Sigmoid colon (tissue), 7 donors: Measurements from ENCODE around the gene OTOP2. TPM values are rescaled to one million over a fixed set of nuclear protein-coding genes. Genes with fewer than 3 reads are reported as not detected.
"Not testable (repeated sequence)": the region's sequence is repeated elsewhere in the genome, so short reads cannot be mapped to it uniquely, and the experiment has no call there.

Source experiments
- DNase-seq: peaks from one replicate; pipeline ENCODE4 v3.0.0-alpha.2; 2019
- H3K27ac ChIP-seq, 4 donors: fragments of 200-600 bp; sonication (generic); one replicate each; pipeline ENCODE4 v1.5.1; 2016 to 2019; ENCODE audit warnings: mild to moderate bottlenecking in 1 of 4
- H3K27me3 ChIP-seq, 3 donors: fragments of 200-600 bp; sonication (generic); one replicate each; pipeline ENCODE4 v1.5.1; 2019; ENCODE audit warnings: mild to moderate bottlenecking in 1 of 3
- H3K36me3 ChIP-seq, 4 donors: fragments of 200-600 bp; sonication (generic); one replicate each; pipeline ENCODE4 v1.5.1; 2016 to 2019
- H3K4me1 ChIP-seq, 4 donors: fragments of 200-600 bp; sonication (generic); one replicate each; pipeline ENCODE4 v1.5.1; 2017 to 2019
- H3K4me3 ChIP-seq, 4 donors: fragments of 200-600 bp; sonication (generic); one replicate each; pipeline ENCODE4 v1.5.1; 2017 to 2019; ENCODE audit warnings: mild to moderate bottlenecking in 2 of 4, moderate library complexity in 1 of 4
- H3K9me3 ChIP-seq, 4 donors: fragments of 200-600 bp in 3 of 4; sonication (generic) in 3 of 4; one replicate each; pipeline versions ENCODE4 v1.5.1 to v1.6.1; 2013 to 2019
- CTCF ChIP-seq, 4 experiments: fragments of 450-650 bp in 3 of 4; fragments of 200-600 bp in 1 of 4; IDR thresholded peaks; one replicate each; pipeline ENCODE4 v1.5.1; 2016 to 2019; ENCODE audit warnings: antibody characterized with exemption in 4 of 4, mild to moderate bottlenecking in 3 of 4, moderate library complexity in 2 of 4
- EP300 ChIP-seq, 4 donors: sonication (generic); formaldehyde crosslinking; IDR thresholded peaks; one replicate each; pipeline ENCODE4 v1.6.1; 2017; ENCODE audit warnings: antibody characterized with exemption in 4 of 4
- POLR2A ChIP-seq, 2 donors: fragments of 450-650 bp; IDR thresholded peaks; one replicate each; pipeline ENCODE4 v1.6.1; 2016; ENCODE audit warnings: antibody characterized with exemption in 2 of 2, mild to moderate bottlenecking in 2 of 2, moderate library complexity in 2 of 2
- POLR2AphosphoS5 ChIP-seq, 4 donors: sonication (generic); formaldehyde crosslinking; IDR thresholded peaks; one replicate each; pipeline ENCODE4 v1.6.1; 2017; ENCODE audit warnings: antibody characterized with exemption in 4 of 4
- WGBS, 2 donors: extraction: QIAGEN DNeasy Blood & Tissue Kit; methylation state at CpG; one replicate each; pipeline ENCODE4 v1.1.7; 2013; 5-methylcytosine and 5-hydroxymethylcytosine counted together
- intact Hi-C: fragments of 100-400 bp; cut with DNase I; formaldehyde crosslinking; loops from one replicate; pipeline ENCODE4 v1.15.1; 2023
- polyA plus RNA-seq, 3 donors: library from polyadenylated mRNA; stranded (reverse); fragments of 200-250 nt; gene quantifications; one replicate each; pipeline ENCODE4 v1.2.3, GENCODE V29; 2013
- total RNA-seq, 4 donors: library from RNA; depleted of rRNA; stranded (reverse); fragments of >200 nt; gene quantifications; one replicate each; pipeline ENCODE4 v1.1.0, GENCODE V29; 2016
- donor health status: healthy with polysubstance abuse.
- donor health status: Bipolar disorder and iron deficiency.
- donor health status: healthy.

OTOP2 gene
- total and polyA plus RNA-seq, 7 donors, result 0.36 to 21.0 (median 4.8) TPM; not detected in 2

- TF ChIP-seq EP300 (IDR thresholded peaks at IDR 0.05), result no peak
- TF ChIP-seq CTCF (IDR thresholded peaks at IDR 0.05), result no peak
- TF ChIP-seq POLR2AphosphoS5 (IDR thresholded peaks at IDR 0.05), result no peak
- no peak for TF ChIP-seq POLR2A (IDR thresholded peaks at IDR 0.05)
- peaks cover 0 to 17% (median 7%) of the 10 kb centered on the region in 3 donors for H3K27me3 ChIP-seq
- WGBS, 2 donors, result 58 to 75% methylated on average over 14 of the region's 14 CpGs
These were observed 22.5 kb upstream of the OTOP2 start for GRCh38 chr17:74901353-74902135.

GRCh38 chr17:74903034-74903433 lies 21.0 kb upstream of the OTOP2 start:
- Histone ChIP-seq H3K4me3 (no peak overlapping the region), H3K27me3 (peaks cover 0 to 17% (median 7%) of the 10 kb centered on the region in 3 donors), H3K27ac (no peak overlapping the region), H3K4me1 (no peaks in the 10 kb centered on the region), H3K9me3 (no peaks in the 10 kb centered on the region), H3K36me3 (no peaks in the 10 kb centered on the region)
- DNase-seq, result no peak
- no peak for TF ChIP-seq EP300 (IDR thresholded peaks at IDR 0.05)
- TF ChIP-seq POLR2AphosphoS5 (IDR thresholded peaks at IDR 0.05), result no peak
- intact Hi-C loops, result no loop called here
- 83 to 85% methylated on average over 9 of the region's 9 CpGs for WGBS, 2 donors

More at GRCh38 chr17:74901353-74902135, 22.5 kb upstream of the OTOP2 start:
- no peak overlapping the region for H3K4me3 ChIP-seq
- DNase-seq, result no peak
- no peak overlapping the region for H3K27ac ChIP-seq
- no peaks in the 10 kb centered on the region for H3K36me3 ChIP-seq
- no peaks in the 10 kb centered on the region for H3K4me1 ChIP-seq
- intact Hi-C loops, result no loop called here
- H3K9me3 ChIP-seq, result no peaks in the 10 kb centered on the region

- H3K27me3 ChIP-seq, result peaks cover 0 to 17% (median 7%) of the 10 kb centered on the region in 3 donors
These were observed 20.4 kb upstream of the OTOP2 start for GRCh38 chr17:74903671-74904070.

GRCh38 chr17:74904687-74905409 lies 19.2 kb upstream of the OTOP2 start:
- WGBS, 2 donors, result 79 to 82% methylated on average over 7 of the region's 7 CpGs
- Histone ChIP-seq H3K36me3 (no peaks in the 10 kb centered on the region), H3K27ac (no peak overlapping the region), H3K4me1 (no peaks in the 10 kb centered on the region), H3K9me3 (no peaks in the 10 kb centered on the region), H3K4me3 (no peak overlapping the region), H3K27me3 (peaks cover 0 to 17% (median 7%) of the 10 kb centered on the region in 3 donors)
- no peak for TF ChIP-seq EP300 (IDR thresholded peaks at IDR 0.05)
- no peak for TF ChIP-seq POLR2A (IDR thresholded peaks at IDR 0.05)
- TF ChIP-seq CTCF (IDR thresholded peaks at IDR 0.05), result no peak
- no peak for TF ChIP-seq POLR2AphosphoS5 (IDR thresholded peaks at IDR 0.05)
- intact Hi-C loops, result no loop called here
- DNase-seq, result no peak

More at GRCh38 chr17:74903671-74904070, 20.4 kb upstream of the OTOP2 start:
- H3K36me3 ChIP-seq, result no peaks in the 10 kb centered on the region
- H3K9me3 ChIP-seq, result no peaks in the 10 kb centered on the region
- TF ChIP-seq POLR2AphosphoS5 (IDR thresholded peaks at IDR 0.05) (no peak), EP300 (IDR thresholded peaks at IDR 0.05) (no peak), POLR2A (IDR thresholded peaks at IDR 0.05) (no peak), CTCF (IDR thresholded peaks at IDR 0.05) (no peak)
- DNase-seq, result no peak
- H3K27ac ChIP-seq, result no peak overlapping the region
- H3K4me3 ChIP-seq, result no peak overlapping the region
- 53 to 73% methylated on average over 6 of the region's 6 CpGs for WGBS, 2 donors
- intact Hi-C loops, result no loop called here
- no peaks in the 10 kb centered on the region for H3K4me1 ChIP-seq

GRCh38 chr17:74906214-74906793 lies 17.8 kb upstream of the OTOP2 start:
- 68 to 70% methylated on average over 6 of the region's 6 CpGs for WGBS, 2 donors
- H3K27me3 ChIP-seq, result peaks cover 0 to 17% (median 7%) of the 10 kb centered on the region in 3 donors
- H3K4me3 ChIP-seq, H3K27ac ChIP-seq, DNase-seq, H3K36me3 ChIP-seq, intact Hi-C loops, H3K9me3 ChIP-seq, H3K4me1 ChIP-seq: not testable (repeated sequence)
